H1 (cell line): ENCODE results near the gene DVL1. TPM values are rescaled to one million over a fixed set of nuclear protein-coding genes. Genes with fewer than 3 reads are reported as not detected.

ENCODE experiments used
- BCL11A ChIP-seq, 2 experiments: IDR thresholded peaks; one replicate each; pipeline ENCODE4 v1.6.1; 2011; ENCODE audit warnings: low read depth in 2 of 2, low read length in 2 of 2, mild to moderate bottlenecking in 2 of 2
- CHD1 ChIP-seq: IDR thresholded peaks from 2 replicates; pipeline ENCODE4 v1.6.1; 2012; ENCODE audit warnings: low read depth, low read length, improper control_type of control experiment
- EGR1 ChIP-seq: IDR thresholded peaks from 2 replicates; pipeline ENCODE4 v1.6.1; 2011; ENCODE audit warnings: low read depth, low read length, borderline replicate concordance
- GTF2F1 ChIP-seq: IDR thresholded peaks from 2 replicates; pipeline ENCODE4 v1.6.1; 2012; ENCODE audit warnings: low read depth, low read length, improper control_type of control experiment, borderline replicate concordance
- HDAC6 ChIP-seq: IDR thresholded peaks from one replicate; pipeline ENCODE4 v1.7.1; 2012; ENCODE audit warnings: low read depth, mild to moderate bottlenecking, inconsistent platforms, low read length, moderate library complexity
- KDM1A ChIP-seq: fragments of 200-600, 300-600 bp; sonication (generic); IDR thresholded peaks from 2 replicates; pipeline ENCODE4 v1.7.1; 2016; ENCODE audit warnings: mild to moderate bottlenecking, low read length, borderline replicate concordance
- NANOG ChIP-seq: IDR thresholded peaks from 2 replicates; pipeline ENCODE4 v1.6.1; 2011; ENCODE audit warnings: low read length, low read depth, mild to moderate bottlenecking, inconsistent platforms; ENCODE audit not compliant: insufficient read depth, poor library complexity, severe bottlenecking
- POLR2AphosphoS5 ChIP-seq: IDR thresholded peaks from 2 replicates; pipeline ENCODE4 v1.6.1; 2011; ENCODE audit warnings: low read depth, low read length
- POU5F1 ChIP-seq: IDR thresholded peaks from 2 replicates; pipeline ENCODE4 v1.6.1; 2011; ENCODE audit warnings: low read depth, mild to moderate bottlenecking, low read length, moderate library complexity
- SIRT6 ChIP-seq: IDR thresholded peaks from one replicate; pipeline ENCODE4 v1.7.1; 2012; ENCODE audit warnings: low read length, inconsistent platforms
- SIX5 ChIP-seq: IDR thresholded peaks from 2 replicates; pipeline ENCODE4 v1.6.1; 2011; ENCODE audit warnings: mild to moderate bottlenecking, low read depth, low read length
- TBP ChIP-seq: IDR thresholded peaks from 2 replicates; pipeline ENCODE4 v1.6.1; 2011; ENCODE audit warnings: low read depth, low read length, improper control_type of control experiment
- polyA plus RNA-seq, 7 experiments: library from polyadenylated mRNA; depleted of rRNA in 3 of 7; stranded (reverse) in 5 of 7; unstranded in 2 of 7; fragments of >200 nt in 5 of 7; fragments of 200-250 nt in 2 of 7; gene quantifications; 1 replicate in 5 of 7; 2 replicates in 1 of 7; 4 replicates in 1 of 7; pipeline versions ENCODE4 v1.2.1 to v1.2.3, GENCODE V29; 2011 to 2013; ENCODE audit warnings: missing spikeins in 2 of 7, mixed read lengths in 2 of 7
- total RNA-seq: library from RNA; stranded (reverse); fragmentation: NEBNext Ultra II Directional; extraction: Animal tissue kit (Norgen Biotek cat#: 25700); gene quantifications from 2 replicates; pipeline ENCODE4 v1.2.1, GENCODE V29; 2021
- TF ChIP-seq, protein P1 (sequence below), 3 experiments: IDR thresholded peaks; 1 replicate in 2 of 3; 2 replicates in 1 of 3; pipeline versions ENCODE4 v1.5.1 to v1.6.1; 2011; ENCODE audit warnings: low read length in 3 of 3, mild to moderate bottlenecking in 3 of 3, inconsistent platforms in 2 of 3, low read depth in 1 of 3, moderate library complexity in 1 of 3; ENCODE audit not compliant: insufficient read depth in 1 of 3; ENCODE audit errors: control extremely low read depth in 1 of 3

DVL1 gene
- total and polyA plus RNA-seq, 2 of the 8 experiments (the other 6 are each of a cell fraction or from before 2014, with no cell fraction given) = 39.4 to 58.9 TPM

DNA sequence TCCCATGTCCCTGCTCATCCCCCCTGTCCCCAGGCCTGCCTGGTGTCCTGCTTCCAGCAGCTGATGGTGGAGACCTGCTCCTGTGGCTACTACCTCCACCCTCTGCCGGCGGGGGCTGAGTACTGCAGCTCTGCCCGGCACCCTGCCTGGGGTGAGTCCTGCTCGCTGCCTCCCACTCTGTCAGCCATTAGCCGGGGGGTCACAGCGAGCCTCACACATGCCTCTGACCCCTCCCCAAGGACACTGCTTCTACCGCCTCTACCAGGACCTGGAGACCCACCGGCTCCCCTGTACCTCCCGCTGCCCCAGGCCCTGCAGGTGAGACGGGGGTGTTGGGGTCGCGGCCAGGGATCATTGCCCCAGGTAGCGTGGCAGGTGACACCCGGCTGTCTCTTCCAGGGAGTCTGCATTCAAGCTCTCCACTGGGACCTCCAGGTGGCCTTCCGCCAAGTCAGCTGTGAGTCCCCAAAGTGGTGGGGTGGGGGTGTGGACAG is 58.9 kb downstream of the DVL1 start (continued):
- no peak for TF ChIP-seq NANOG
- no peak for TF ChIP-seq SIRT6
- no peak for TF ChIP-seq KDM1A
- TF ChIP-seq, protein P1, sequence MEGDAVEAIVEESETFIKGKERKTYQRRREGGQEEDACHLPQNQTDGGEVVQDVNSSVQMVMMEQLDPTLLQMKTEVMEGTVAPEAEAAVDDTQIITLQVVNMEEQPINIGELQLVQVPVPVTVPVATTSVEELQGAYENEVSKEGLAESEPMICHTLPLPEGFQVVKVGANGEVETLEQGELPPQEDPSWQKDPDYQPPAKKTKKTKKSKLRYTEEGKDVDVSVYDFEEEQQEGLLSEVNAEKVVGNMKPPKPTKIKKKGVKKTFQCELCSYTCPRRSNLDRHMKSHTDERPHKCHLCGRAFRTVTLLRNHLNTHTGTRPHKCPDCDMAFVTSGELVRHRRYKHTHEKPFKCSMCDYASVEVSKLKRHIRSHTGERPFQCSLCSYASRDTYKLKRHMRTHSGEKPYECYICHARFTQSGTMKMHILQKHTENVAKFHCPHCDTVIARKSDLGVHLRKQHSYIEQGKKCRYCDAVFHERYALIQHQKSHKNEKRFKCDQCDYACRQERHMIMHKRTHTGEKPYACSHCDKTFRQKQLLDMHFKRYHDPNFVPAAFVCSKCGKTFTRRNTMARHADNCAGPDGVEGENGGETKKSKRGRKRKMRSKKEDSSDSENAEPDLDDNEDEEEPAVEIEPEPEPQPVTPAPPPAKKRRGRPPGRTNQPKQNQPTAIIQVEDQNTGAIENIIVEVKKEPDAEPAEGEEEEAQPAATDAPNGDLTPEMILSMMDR (IDR thresholded peaks at IDR 0.05; ENCODE audit: control extremely low read depth in 1 of 3, insufficient read depth in 1 of 3, low read depth in 1 of 3, low read length in 3 of 3) = peak in 2 of 3 experiments; percentile 68 to 82; a peak in 3 of 4 replicates
- no peak for TF ChIP-seq EGR1
- no peak for TF ChIP-seq SIX5
- TF ChIP-seq CHD1 = no peak
- no peak for TF ChIP-seq BCL11A (IDR thresholded peaks at IDR 0.05; ENCODE audit: low read depth in 2 of 2, low read length in 2 of 2)
- TF ChIP-seq HDAC6 = no peak
- TF ChIP-seq POLR2AphosphoS5 = no peak
- no peak for TF ChIP-seq POU5F1
- no peak for TF ChIP-seq GTF2F1
- TF ChIP-seq TBP = no peak
- TF ChIP-seq, all 59 proteins: peak for 7
